Fibroblast of skin of abdomen (primary cell): ENCODE data around the gene KIFAP3. TPM values are rescaled to one million over a fixed set of nuclear protein-coding genes. Genes with fewer than 3 reads are reported as not detected.
"Not testable (repeated sequence)": the region's sequence is repeated elsewhere in the genome, so short reads cannot be mapped to it uniquely, and the experiment has no call there.

Source experiments
- DNase-seq: peaks from one replicate; pipeline ENCODE4 v3.0.0-alpha.2; 2013
- polyA plus RNA-seq, 2 experiments: library from polyadenylated mRNA; unstranded; fragments of 120-200 nt; gene quantifications; one replicate each; pipeline ENCODE4 v1.2.1, GENCODE V29; 2013; ENCODE audit not compliant: insufficient read length in 2 of 2

The KIFAP3 gene
- 27.5 TPM for polyA plus RNA-seq (2013, experiment 1 of 2; ENCODE audit: insufficient read length)
- 27.1 TPM for polyA plus RNA-seq (2013, experiment 2 of 2; ENCODE audit: insufficient read length)

GRCh38 chr1:170074250-170075157 lies at the start of gene KIFAP3:
Gene KIFAP3 (minus strand): TSS chr1:170074695. CDS start chr1:170074467, 228 bp downstream.
- DNase-seq = peak; percentile 98

DNA sequence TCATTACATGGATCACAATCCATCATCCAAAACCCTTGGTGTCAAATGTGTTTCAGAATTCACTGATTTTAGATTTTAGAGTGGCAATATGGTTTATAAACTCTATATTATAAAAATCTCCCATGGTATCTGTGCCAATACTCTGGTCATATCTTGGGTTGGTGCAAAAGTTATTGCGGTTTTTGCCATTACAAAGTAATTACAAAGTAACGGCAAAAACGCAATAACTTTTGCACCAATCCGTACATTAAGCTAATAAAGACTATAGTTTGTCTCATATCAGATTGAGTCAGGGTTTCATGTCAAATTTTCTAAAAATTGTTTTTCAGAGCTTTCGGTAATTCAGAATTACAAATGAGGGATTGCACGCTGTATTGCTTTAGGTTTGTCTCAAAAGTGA lies 47.9 kb upstream of the KIFAP3 start:
- DNase-seq = no peak

GRCh38 chr1:170114906-170115305 lies 40.4 kb upstream of the KIFAP3 start:
- DNase-seq = peak; percentile 48

DNA sequence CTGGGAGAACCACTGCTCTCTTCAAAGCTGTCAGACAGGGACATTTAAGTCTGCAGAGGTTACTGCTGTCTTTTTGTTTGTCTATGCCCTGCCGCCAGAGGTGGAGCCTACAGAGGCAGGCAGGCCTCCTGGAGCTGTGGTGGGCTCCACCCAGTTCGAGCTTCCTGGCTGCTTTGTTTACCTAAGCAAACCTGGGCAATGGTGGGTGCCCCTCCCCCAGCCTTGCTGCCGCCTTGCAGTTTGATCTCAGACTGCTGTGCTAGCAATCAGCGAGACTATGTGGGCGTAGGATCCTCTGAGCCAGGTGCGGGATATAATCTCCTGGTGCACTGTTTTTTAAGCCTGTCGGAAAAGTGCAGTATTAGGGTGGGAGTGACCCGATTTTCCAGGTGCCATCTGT lies 38.6 kb upstream of the KIFAP3 start:
- not testable (repeated sequence) for DNase-seq

- DNase-seq = no peak
Measured at GRCh38 chr1:170097449-170097948, 23.0 kb upstream of the KIFAP3 start.

DNA sequence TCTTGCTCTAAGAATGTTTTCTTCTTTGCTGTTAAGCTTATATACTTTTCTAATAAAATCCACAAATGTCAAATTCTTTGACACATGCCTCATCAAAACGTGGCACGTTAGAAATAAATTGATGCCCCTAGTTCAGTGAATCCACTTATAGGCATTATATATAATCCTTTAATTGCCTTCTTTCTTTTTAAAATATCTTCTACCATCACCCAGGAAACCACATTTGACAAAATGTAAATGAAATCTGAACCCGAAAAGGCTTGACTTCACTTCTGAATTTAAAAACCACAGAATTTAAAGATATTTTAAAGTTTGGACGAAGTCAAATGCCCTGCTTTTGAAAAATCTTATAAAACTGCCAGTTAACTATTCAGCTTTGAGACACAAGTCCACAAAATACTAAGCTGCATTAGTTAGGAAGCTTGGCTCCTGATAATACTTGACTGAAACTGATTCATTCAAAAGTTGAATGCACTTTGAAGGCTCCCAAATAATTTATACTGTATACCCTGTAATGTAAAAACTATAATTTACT lies 22.4 kb upstream of the KIFAP3 start:
- no peak for DNase-seq

DNA sequence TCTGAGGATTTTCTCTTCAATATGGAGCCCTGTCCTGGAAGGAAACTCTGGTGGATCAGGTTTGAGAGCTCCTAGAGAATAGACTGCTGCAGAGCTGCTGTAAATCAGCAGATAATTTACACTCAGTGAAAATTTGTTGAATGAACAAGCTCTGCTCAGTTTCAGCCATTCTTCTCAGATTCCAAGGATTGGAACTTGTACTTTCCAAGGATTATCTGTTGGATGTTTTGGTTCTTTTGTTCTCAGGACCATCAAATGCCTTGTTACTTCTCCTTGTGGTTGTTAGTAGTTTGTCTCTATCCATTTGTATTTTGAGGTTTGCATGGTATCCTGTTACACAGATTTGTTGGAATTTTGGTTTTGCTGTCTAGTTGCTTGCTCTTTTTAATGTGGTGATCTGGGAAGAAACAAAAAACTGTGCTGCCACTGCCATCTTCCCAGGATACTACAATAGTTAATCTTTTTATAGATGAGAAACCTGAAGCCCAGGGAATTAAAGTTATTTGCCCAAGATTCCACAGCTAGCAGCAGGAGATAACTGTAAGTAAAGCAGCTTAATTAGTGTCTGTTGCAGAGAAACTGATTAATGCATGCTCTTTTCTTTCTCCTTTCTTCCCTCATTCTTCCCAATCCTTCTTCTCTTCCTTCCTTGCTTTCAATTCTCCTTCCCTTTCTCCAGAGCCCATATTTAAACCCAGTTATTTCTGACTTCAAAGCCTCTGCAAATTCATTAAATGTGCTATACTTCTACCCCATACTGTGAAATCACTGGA lies 21.7 kb upstream of the KIFAP3 start:
- no peak for DNase-seq

GRCh38 chr1:170094697-170095616 lies 20.5 kb upstream of the KIFAP3 start:
- not testable (repeated sequence) for DNase-seq

DNA sequence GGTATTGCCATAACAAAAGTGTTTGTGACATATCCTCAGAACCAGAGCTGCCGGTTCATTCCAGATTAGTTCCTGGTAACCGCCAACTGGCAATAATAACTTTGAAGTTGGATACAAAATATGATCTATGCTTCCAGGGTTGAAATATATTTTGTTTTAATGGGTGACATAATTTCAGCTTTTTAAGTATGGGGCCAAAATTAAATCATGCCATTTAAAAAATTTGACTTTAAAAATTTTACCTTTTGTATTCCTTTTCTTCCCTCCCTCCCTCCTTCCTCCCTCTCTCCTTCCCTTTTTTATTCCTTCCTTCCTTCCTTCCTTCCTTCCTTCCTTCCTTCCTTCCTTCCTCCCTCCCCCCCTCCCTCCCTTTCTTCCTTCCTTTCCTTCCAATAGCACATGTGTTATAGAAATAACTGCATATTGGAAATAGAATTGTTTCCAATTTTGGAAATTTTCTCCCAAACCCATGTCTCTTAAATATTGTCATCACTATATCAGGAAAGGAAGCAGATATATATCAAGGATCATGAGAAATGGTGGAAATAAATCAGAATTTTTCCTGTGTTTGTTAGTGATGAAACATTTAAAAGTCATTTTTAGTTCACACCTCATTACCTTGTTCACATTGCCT lies 12.0 kb upstream of the KIFAP3 start:
- no peak for DNase-seq

- no peak for DNase-seq
Measured at GRCh38 chr1:170085091-170085490, 10.6 kb upstream of the KIFAP3 start.

DNA sequence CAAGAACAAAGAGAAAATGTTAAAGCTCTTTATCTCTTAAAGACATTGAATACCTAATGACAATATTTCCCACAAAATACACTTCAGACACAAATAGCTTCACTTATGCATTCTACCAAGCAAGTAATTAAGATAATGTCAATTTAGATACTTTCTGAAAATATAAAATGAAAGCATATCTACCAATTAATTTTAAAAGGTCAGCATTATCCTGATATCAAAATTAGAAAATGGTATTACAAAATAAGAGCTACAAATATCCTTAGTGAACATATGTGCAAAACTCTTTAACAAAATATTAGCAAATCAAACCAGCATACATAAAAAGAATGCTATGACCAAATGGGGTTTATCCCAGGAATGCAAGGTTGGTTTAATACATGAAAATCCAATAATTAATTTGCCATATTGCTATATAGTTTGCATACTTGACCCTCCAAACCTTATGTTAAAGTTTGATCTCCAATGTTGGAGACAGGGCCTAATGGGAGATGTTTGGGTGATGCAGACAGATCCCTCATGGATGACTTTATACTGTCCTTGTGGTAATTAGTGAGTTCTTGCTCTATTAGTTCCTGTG lies 4.2 kb upstream of the KIFAP3 start:
- no peak for DNase-seq

- DNase-seq = no peak
Measured at GRCh38 chr1:170077926-170078325, 3.4 kb upstream of the KIFAP3 start.

DNA sequence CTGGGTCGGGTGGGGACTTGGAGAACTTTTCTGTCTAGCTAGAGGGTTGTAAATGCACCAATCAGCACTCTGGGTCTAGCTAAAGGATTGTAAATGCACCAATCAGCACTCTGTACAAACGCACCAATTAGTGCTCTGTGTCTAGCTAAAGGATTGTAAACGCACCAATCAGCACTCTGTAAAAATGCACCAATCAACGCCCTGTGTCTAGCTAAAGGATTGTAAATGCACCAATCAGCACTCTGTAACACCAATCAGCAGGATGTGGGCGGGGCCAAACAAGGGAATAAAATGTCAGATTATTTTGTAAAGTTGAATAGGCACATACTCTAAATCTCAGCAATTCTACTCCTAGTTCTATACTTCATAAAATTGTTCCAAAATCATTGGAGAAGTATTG lies 2.5 kb upstream of the KIFAP3 start:
- not testable (repeated sequence) for DNase-seq

DNA sequence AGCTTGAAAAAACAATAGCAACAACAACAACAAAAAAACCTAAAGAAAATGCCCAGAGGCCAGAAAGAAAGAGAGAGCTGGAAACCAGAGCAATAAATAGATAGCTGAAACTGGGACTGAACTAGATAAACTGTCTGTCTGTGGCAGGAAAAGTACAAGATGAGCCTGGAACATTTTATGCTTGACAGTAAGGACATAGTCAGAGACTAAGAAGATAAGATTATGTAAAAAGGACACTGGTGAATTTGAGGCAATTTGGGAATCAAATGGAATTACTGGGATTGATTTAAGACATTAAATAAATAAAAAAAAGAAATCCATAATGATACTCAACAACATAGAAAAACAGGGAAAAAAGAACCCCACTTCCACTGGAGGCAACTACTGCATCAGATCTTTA lies 1.7 kb upstream of the KIFAP3 start:
- DNase-seq = no peak

- DNase-seq = no peak
Measured at GRCh38 chr1:170075186-170075585, 691 bp upstream of the KIFAP3 start.

- DNase-seq = no peak
Measured at GRCh38 chr1:170073893-170074249, 624 bp downstream of the KIFAP3 start.

GRCh38 chr1:170071378-170071777 lies 3.1 kb downstream of the KIFAP3 start:
- no peak for DNase-seq

- DNase-seq = no peak
Measured at GRCh38 chr1:170068923-170069322, 5.6 kb downstream of the KIFAP3 start.

DNA sequence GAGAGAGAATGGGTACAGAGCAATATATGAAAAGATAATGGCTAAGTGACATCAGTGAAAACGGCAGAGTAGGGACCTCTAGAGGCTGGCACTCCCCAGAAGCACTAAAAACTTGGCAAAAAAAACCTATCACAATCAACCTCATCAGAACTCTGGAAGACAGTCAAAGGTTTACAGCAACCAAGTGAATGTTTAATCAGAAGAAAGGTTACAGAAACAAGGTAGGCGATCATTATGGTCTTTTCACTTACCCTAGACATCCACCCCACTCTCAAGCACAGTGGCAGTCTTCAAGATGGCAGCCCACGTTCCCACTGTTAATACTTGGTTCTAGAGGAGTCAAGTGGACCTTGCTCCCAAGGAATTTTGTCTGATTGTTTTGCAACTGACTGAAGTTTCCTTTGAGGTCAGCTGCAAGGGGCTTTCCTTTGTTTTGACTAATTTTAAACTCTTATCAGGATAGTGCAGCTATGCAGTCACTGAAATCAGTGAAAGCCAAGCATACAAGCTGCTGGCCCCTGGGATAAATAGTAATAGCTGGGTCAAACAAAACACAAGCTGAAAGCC lies 7.2 kb downstream of the KIFAP3 start:
- no peak for DNase-seq

GRCh38 chr1:170064821-170065220 lies 9.7 kb downstream of the KIFAP3 start:
- DNase-seq = no peak
